Cardiac septum (tissue), 1 donor: ENCODE results near the gene PDE4D. TPM values are rescaled to one million over a fixed set of nuclear protein-coding genes. Genes with fewer than 3 reads are reported as not detected.

Experiments
- DNase-seq: peaks from one replicate; pipeline ENCODE4 v3.0.0-alpha.2; 2020; ENCODE audit warnings: low spot score
- intact Hi-C: fragments of 100-400 bp; cut with DNase I; formaldehyde crosslinking; loops from one replicate; pipeline ENCODE4 v1.14.0; 2022
- total RNA-seq: library from RNA; stranded (reverse); fragmentation: NEBNext Ultra II Directional; extraction: Animal tissue kit (Norgen Biotek cat#: 25700); gene quantifications from one replicate; pipeline ENCODE4 v1.2.1, GENCODE V29; 2021
- donor health status: DM: no; HTN: no; CAD: no.

Gene PDE4D
- total RNA-seq, 1 donor from 2014 or later = 29.3 TPM

- DNase-seq = no peak
- intact Hi-C loops = loop anchor here (5.0 to 10.0 kb wide), 2 partner anchors 282 to 615 kb away; no protein-coding TSS in a partner anchor
Measured at GRCh38 chr5:59179704-59180103, 713.8 kb downstream of the PDE4D start.

GRCh38 chr5:59178482-59178881 is 715.0 kb downstream of the PDE4D start:
- DNase-seq = no peak
- intact Hi-C loops = loop anchor here (5.0 kb wide), 1 partner anchor 281 kb away; no protein-coding TSS in a partner anchor

GRCh38 chr5:59178071-59178470 is 715.5 kb downstream of the PDE4D start:
- no peak for DNase-seq
- intact Hi-C loops = loop anchor here (5.0 kb wide), 1 partner anchor 281 kb away; no protein-coding TSS in a partner anchor

- DNase-seq = no peak
- intact Hi-C loops = loop anchor here (5.0 kb wide), 1 partner anchor 280 kb away; no protein-coding TSS in a partner anchor
Measured at GRCh38 chr5:59177644-59178043, 715.9 kb downstream of the PDE4D start.

GRCh38 chr5:59174248-59174844 is 719.2 kb downstream of the PDE4D start:
- no peak for DNase-seq
- intact Hi-C loops = loop anchor here (2.0 to 5.0 kb wide), 2 partner anchors 138 to 287 kb away; no protein-coding TSS in a partner anchor

GRCh38 chr5:59173578-59173977 is 719.9 kb downstream of the PDE4D start:
- DNase-seq = no peak
- intact Hi-C loops = loop anchor here (5.0 kb wide), 1 partner anchor 286 kb away; no protein-coding TSS in a partner anchor

GRCh38 chr5:59171131-59171530 is 722.4 kb downstream of the PDE4D start:
- intact Hi-C loops = loop anchor here (5.0 kb wide), 1 partner anchor 284 kb away; no protein-coding TSS in a partner anchor
- no peak for DNase-seq

- DNase-seq = no peak
- intact Hi-C loops = loop anchor here (5.0 kb wide), 1 partner anchor 282 kb away; no protein-coding TSS in a partner anchor
Measured at GRCh38 chr5:59169768-59170150, 723.8 kb downstream of the PDE4D start.

GRCh38 chr5:59169081-59169767 is 724.3 kb downstream of the PDE4D start:
- intact Hi-C loops = no loop called here

GRCh38 chr5:59168067-59168466 is 725.5 kb downstream of the PDE4D start:
- DNase-seq = no peak
- intact Hi-C loops = no loop called here

More at GRCh38 chr5:59169081-59169767, 724.3 kb downstream of the PDE4D start:
- no peak for DNase-seq

GRCh38 chr5:59164041-59164830 is 729.3 kb downstream of the PDE4D start:
- intact Hi-C loops = no loop called here
- no peak for DNase-seq

- no peak for DNase-seq
- intact Hi-C loops = no loop called here
Measured at GRCh38 chr5:59161221-59162105, 732.1 kb downstream of the PDE4D start.

GRCh38 chr5:59158637-59159391 is 734.7 kb downstream of the PDE4D start:
- no peak for DNase-seq
- intact Hi-C loops = loop anchor here (1.0 kb wide), 1 partner anchor 19 kb away; no protein-coding TSS in a partner anchor

GRCh38 chr5:59158165-59158564 is 735.4 kb downstream of the PDE4D start:
- intact Hi-C loops = loop anchor here (1.0 kb wide), 1 partner anchor 18 kb away; no protein-coding TSS in a partner anchor
- DNase-seq = no peak

GRCh38 chr5:59157068-59157467 is 736.5 kb downstream of the PDE4D start:
- DNase-seq = no peak
- intact Hi-C loops = no loop called here

- intact Hi-C loops = no loop called here
- no peak for DNase-seq
Measured at GRCh38 chr5:59152701-59153245, 740.8 kb downstream of the PDE4D start.

GRCh38 chr5:59151162-59151889 is 742.2 kb downstream of the PDE4D start:
- intact Hi-C loops = no loop called here

More at GRCh38 chr5:59151162-59151889, 742.2 kb downstream of the PDE4D start:
- DNase-seq = no peak
